AG10803 (cell line): ENCODE data around the gene DGKA.
"Not testable (repeated sequence)": the region's sequence is repeated elsewhere in the genome, so short reads cannot be mapped to it uniquely, and the experiment has no call there.

Source experiments
- DNase-seq: peaks from one replicate; pipeline ENCODE4 v3.0.0; 2010; ENCODE audit warnings: low read depth
- H3K4me3 ChIP-seq: 2 replicates; pipeline ENCODE4 v1.5.1; 2011; ENCODE audit warnings: mild to moderate bottlenecking, low read length, control low read depth
- CTCF ChIP-seq: conservative IDR thresholded peaks from 2 replicates; pipeline ENCODE4 v1.5.1; 2011; ENCODE audit warnings: mild to moderate bottlenecking, low read length, control low read depth, inconsistent platforms

DGKA gene

GRCh38 chr12:56001487-56002100, 70.6 kb downstream of the DGKA start:
- TF ChIP-seq CTCF, result no peak
- DNase-seq, result no peak

GRCh38 chr12:56003376-56003775, 72.4 kb downstream of the DGKA start:
- DNase-seq, result not testable (repeated sequence)

More at GRCh38 chr12:56001487-56002100, 70.6 kb downstream of the DGKA start:
- H3K4me3 ChIP-seq, result no peak overlapping the region

More at GRCh38 chr12:56003376-56003775, 72.4 kb downstream of the DGKA start:
- H3K4me3 ChIP-seq, result not testable (repeated sequence)
